ENCODE data around the gene MMP20. TPM values are rescaled to one million over a fixed set of nuclear protein-coding genes. Genes with fewer than 3 reads are reported as not detected.

Gene MMP20
- total and polyA plus RNA-seq, 2 donors (not counting 1 experiment from before 2014, with no cell fraction given) = not detected

- H3K27ac Mint-ChIP-seq = no peak overlapping the region
- CTCF ChIA-PET = interaction anchor here (1.4 kb wide), 1 partner anchor 60 kb away, joined by 4 read pairs; no protein-coding TSS in a partner anchor
- DNase-seq = no peak
Measured at GRCh38 chr11:102552447-102553194, 72.5 kb downstream of the MMP20 start.

More at GRCh38 chr11:102552447-102553194, 72.5 kb downstream of the MMP20 start:
- intact Hi-C loops (cut with micrococcal nuclease) = no loop called here
- Mint-ChIP-seq H3K27me3 (no peaks in the 10 kb centered on the region), H3K4me3 (no peak overlapping the region), H3K9me3 (ENCODE audit: insufficient read depth) (no peaks in the 10 kb centered on the region), H3K4me1 (peaks cover 24% of the 10 kb centered on the region)
- H3K36me3 ChIP-seq (replicated peaks in 1 of 2; ENCODE audit: control extremely low read depth in 1 of 2, control insufficient read depth in 1 of 2, extremely low read depth in 1 of 2, insufficient read depth in 2 of 2, low read length in 1 of 2) = no peaks in the 10 kb centered on the region
- WGBS (ENCODE audit: insufficient coverage) = 94% methylated on average over 5 of the region's 8 CpGs
- peaks cover 0 to 4% (median 1%) of the 10 kb centered on the region in 3 donors for H3K9me3 ChIP-seq (ENCODE audit: control extremely low read depth in 1 of 3, control insufficient read depth in 2 of 3, insufficient read depth in 1 of 3, low read length in 2 of 3)
- no peak overlapping the region for H2AFZ ChIP-seq (ENCODE audit: insufficient read depth, low read depth, low read length, poor library complexity, severe bottlenecking)
- no peak overlapping the region for H3K9ac ChIP-seq (ENCODE audit: low read length)
- no peaks in the 10 kb centered on the region for H3K27me3 ChIP-seq (replicated peaks in 1 of 4; ENCODE audit: control extremely low read depth in 1 of 4, control insufficient read depth in 3 of 4, insufficient read depth in 4 of 4, low read length in 3 of 4)
- ATAC-seq (ENCODE audit: low read depth) = no peak
- H3K4me1 ChIP-seq (ENCODE audit: control insufficient read depth in 2 of 2, insufficient read depth in 2 of 2, low read length in 2 of 2) = peaks cover 8 to 12% of the 10 kb centered on the region in 2 donors
- H3K27ac ChIP-seq (ENCODE audit: low read length in 2 of 2) = no peak overlapping the region
- TF ChIP-seq EZH2 (IDR thresholded peaks at IDR 0.05; ENCODE audit: borderline replicate concordance, insufficient read depth, low read depth, low read length, poor library complexity, severe bottlenecking) (no peak), CTCF (IDR thresholded peaks at IDR 0.05) (no peak)
- H3K4me3 ChIP-seq (ENCODE audit: control extremely low read depth in 1 of 5, extremely low read depth in 1 of 5, insufficient read depth in 1 of 5, low read depth in 2 of 5, low read length in 4 of 5) = no peak overlapping the region
- POLR2A ChIA-PET = no interaction called here
- H3K79me2 ChIP-seq (ENCODE audit: control insufficient read depth, insufficient read depth, low read length) = no peaks in the 10 kb centered on the region
- H3K4me2 ChIP-seq (replicated peaks; ENCODE audit: low read depth, low read length, poor library complexity, severe bottlenecking) = no peak overlapping the region
- H4K20me1 ChIP-seq (ENCODE audit: control insufficient read depth, insufficient read depth, low read length, poor library complexity, severe bottlenecking) = no peaks in the 10 kb centered on the region
